Skeletal muscle tissue (tissue), 1 donor: ENCODE measurements around the gene EMB. TPM values are rescaled to one million over a fixed set of nuclear protein-coding genes. Genes with fewer than 3 reads are reported as not detected.

Experiments used
- total RNA-seq: library from RNA; depleted of rRNA; stranded (reverse); fragments of >200 nt; gene quantifications from one replicate; pipeline ENCODE4 v1.2.3, GENCODE V29; 2014

EMB gene
- total RNA-seq, 1 donor from 2014 or later, result 3.7 TPM

Other genes starting within 250 kb of the EMB start
- gene PARP8, start 225.3 kb upstream of the EMB start, total RNA-seq, result 12.0 TPM